Ishikawa (cell line): Measurements from ENCODE around the gene ACER3.

Experiments used
- CREB1 ChIP-seq: IDR thresholded peaks from 2 replicates; pipeline ENCODE4 v1.6.1; 2012; ENCODE audit warnings: low read depth
- EGR1 ChIP-seq: IDR thresholded peaks from 2 replicates; pipeline ENCODE4 v1.6.1; 2012
- NFIC ChIP-seq: IDR thresholded peaks from 2 replicates; pipeline ENCODE4 v1.6.1; 2012
- RAD21 ChIP-seq: IDR thresholded peaks from 2 replicates; pipeline ENCODE4 v1.6.1; 2012; ENCODE audit warnings: low read depth
- USF1 ChIP-seq: IDR thresholded peaks from 2 replicates; pipeline ENCODE4 v1.6.1; 2012
- YY1 ChIP-seq: IDR thresholded peaks from 2 replicates; pipeline ENCODE4 v1.6.1; 2012; ENCODE audit warnings: low read depth

GRCh38 chr11:77002776-77003175 lies 142.1 kb downstream of the ACER3 start:
- TF ChIP-seq RAD21: no peak
- no peak for TF ChIP-seq YY1
- TF ChIP-seq CREB1: no peak
- no peak for TF ChIP-seq USF1
- no peak for TF ChIP-seq EGR1
- TF ChIP-seq NFIC: no peak
